ENCODE measurements around the gene SKP2. TPM values are rescaled to one million over a fixed set of nuclear protein-coding genes. Genes with fewer than 3 reads are reported as not detected.

Gene SKP2
- total and polyA plus RNA-seq, 4 donors, result 4.6 to 28.2 (median 15.4) TPM

GRCh38 chr5:36230151-36230790, 78.4 kb downstream of the SKP2 start:
- Histone ChIP-seq H3K27ac (ENCODE audit: low read depth in 1 of 2, low read length in 2 of 2) (no peak overlapping the region), H3K4me1 (ENCODE audit: control insufficient read depth in 4 of 4, insufficient read depth in 4 of 4, low read length in 3 of 4) (peaks cover 0 to 13% (median 9%) of the 10 kb centered on the region in 4 donors), H3K36me3 (ENCODE audit: control insufficient read depth in 4 of 4, insufficient read depth in 3 of 4, low read depth in 1 of 4, low read length in 3 of 4) (peaks cover 0 to 11% (median 8%) of the 10 kb centered on the region in 4 donors), H3K9ac (ENCODE audit: low read depth in 1 of 2, low read length in 2 of 2) (no peak overlapping the region), H3K4me3 (ENCODE audit: low read depth in 1 of 3, low read length in 3 of 3) (no peak overlapping the region), H3K9me3 (ENCODE audit: control insufficient read depth in 4 of 4, low read length in 3 of 4) (no peaks in the 10 kb centered on the region), H3K27me3 (ENCODE audit: control insufficient read depth in 4 of 4, insufficient read depth in 4 of 4, low read length in 3 of 4) (no peaks in the 10 kb centered on the region)
- DNase-seq (ENCODE audit: low spot score), result no peak
- TF ChIP-seq ATF3 (IDR thresholded peaks at IDR 0.05), result no peak
- TF ChIP-seq REST (IDR thresholded peaks at IDR 0.05), result no peak
- no peak for TF ChIP-seq TAF1 (conservative IDR thresholded peaks at IDR 0.05)
- no peak for TF ChIP-seq SP1 (IDR thresholded peaks at IDR 0.05)
- no peak for TF ChIP-seq FOXA2 (IDR thresholded peaks at IDR 0.05)
- TF ChIP-seq GABPA (IDR thresholded peaks at IDR 0.05 in 1 of 2, conservative IDR thresholded peaks at IDR 0.05 in 1 of 2), result no peak
- no peak for TF ChIP-seq EGR1 (IDR thresholded peaks at IDR 0.05; ENCODE audit: low read depth in 2 of 2)
- TF ChIP-seq JUND (IDR thresholded peaks at IDR 0.05), result no peak
- TF ChIP-seq CTCF (IDR thresholded peaks at IDR 0.05; ENCODE audit: low read depth, low read length, missing input control), result no peak
- no peak for TF ChIP-seq MAX (IDR thresholded peaks at IDR 0.05)
- TF ChIP-seq FOXA1 (IDR thresholded peaks at IDR 0.05), result no peak
- TF ChIP-seq NR2F2 (IDR thresholded peaks at IDR 0.05), result no peak
- no peak for TF ChIP-seq YY1 (IDR thresholded peaks at IDR 0.05)
- no peak for TF ChIP-seq HNF4A (conservative IDR thresholded peaks at IDR 0.05)
- no peak for TF ChIP-seq HNF4G (IDR thresholded peaks at IDR 0.05)
- 97% methylated on average over 1 of the region's 1 CpG for WGBS

GRCh38 chr5:36232533-36232932, 80.6 kb downstream of the SKP2 start:
- Histone ChIP-seq H3K27ac (ENCODE audit: low read depth in 1 of 2, low read length in 2 of 2) (no peak overlapping the region), H3K9ac (ENCODE audit: low read depth in 1 of 2, low read length in 2 of 2) (no peak overlapping the region), H3K9me3 (ENCODE audit: control insufficient read depth in 4 of 4, low read length in 3 of 4) (no peaks in the 10 kb centered on the region), H3K4me3 (ENCODE audit: low read depth in 1 of 3, low read length in 3 of 3) (no peak overlapping the region), H3K36me3 (ENCODE audit: control insufficient read depth in 4 of 4, insufficient read depth in 3 of 4, low read depth in 1 of 4, low read length in 3 of 4) (no peaks in the 10 kb centered on the region), H3K4me1 (ENCODE audit: control insufficient read depth in 4 of 4, insufficient read depth in 4 of 4, low read length in 3 of 4) (peaks cover 0 to 31% (median 21%) of the 10 kb centered on the region in 4 donors), H3K27me3 (ENCODE audit: control insufficient read depth in 4 of 4, insufficient read depth in 4 of 4, low read length in 3 of 4) (no peaks in the 10 kb centered on the region)
- WGBS, result 86% methylated on average over 3 of the region's 3 CpGs
- DNase-seq (ENCODE audit: low spot score), result no peak
- TF ChIP-seq JUND (IDR thresholded peaks at IDR 0.05) (no peak), MAX (IDR thresholded peaks at IDR 0.05) (no peak), HNF4G (IDR thresholded peaks at IDR 0.05) (no peak), GABPA (IDR thresholded peaks at IDR 0.05 in 1 of 2, conservative IDR thresholded peaks at IDR 0.05 in 1 of 2) (no peak), SP1 (IDR thresholded peaks at IDR 0.05) (no peak), HNF4A (conservative IDR thresholded peaks at IDR 0.05) (no peak), REST (IDR thresholded peaks at IDR 0.05) (no peak), YY1 (IDR thresholded peaks at IDR 0.05) (no peak), FOXA1 (IDR thresholded peaks at IDR 0.05) (no peak), NR2F2 (IDR thresholded peaks at IDR 0.05) (no peak), RXRA (IDR thresholded peaks at IDR 0.05) (no peak), ATF3 (IDR thresholded peaks at IDR 0.05) (no peak), RAD21 (IDR thresholded peaks at IDR 0.05) (no peak), TAF1 (conservative IDR thresholded peaks at IDR 0.05) (no peak), ZBTB33 (IDR thresholded peaks at IDR 0.05) (no peak), EGR1 (IDR thresholded peaks at IDR 0.05; ENCODE audit: low read depth in 2 of 2) (no peak)
